ENCODE results near the gene UNC93A.

Gene UNC93A

GRCh38 chr6:167300902-167301777 lies 10.0 kb downstream of the UNC93A start:
- TF ChIP-seq CTCF (IDR thresholded peaks at IDR 0.05): no peak

GRCh38 chr6:167302074-167302473 lies 11.0 kb downstream of the UNC93A start:
- TF ChIP-seq CTCF (IDR thresholded peaks at IDR 0.05): no peak

- TF ChIP-seq CTCF (IDR thresholded peaks at IDR 0.05): no peak
Observed at GRCh38 chr6:167302796-167303195, 11.7 kb downstream of the UNC93A start.

GRCh38 chr6:167303675-167304625 lies 12.8 kb downstream of the UNC93A start:
- TF ChIP-seq CTCF (IDR thresholded peaks at IDR 0.05): no peak

GRCh38 chr6:167304912-167305311 lies 13.8 kb downstream of the UNC93A start:
- no peak for TF ChIP-seq CTCF (IDR thresholded peaks at IDR 0.05)

GRCh38 chr6:167305796-167306195 lies 14.7 kb downstream of the UNC93A start:
- no peak for TF ChIP-seq CTCF (IDR thresholded peaks at IDR 0.05)

GRCh38 chr6:167306401-167306998 lies 15.4 kb downstream of the UNC93A start:
- TF ChIP-seq CTCF (IDR thresholded peaks at IDR 0.05): no peak
